Hepatocyte (in vitro differentiated cells): Measurements from ENCODE around the gene SHANK2. TPM values are rescaled to one million over a fixed set of nuclear protein-coding genes. Genes with fewer than 3 reads are reported as not detected.

Experiments used
- DNase-seq: peaks from one replicate; pipeline ENCODE4 v3.0.0-alpha.2; 2016; ENCODE audit warnings: low spot score
- H2AFZ ChIP-seq: fragments of 200-600 bp; sonication (generic); 2 replicates; pipeline ENCODE4 v1.6.0; 2016; ENCODE audit warnings: antibody characterized with exemption, mild to moderate bottlenecking
- H3K27ac ChIP-seq: fragments of 200-600 bp; sonication (generic); 2 replicates; pipeline ENCODE4 v1.5.1; 2016; ENCODE audit warnings: mild to moderate bottlenecking
- H3K27me3 ChIP-seq: fragments of 200-600 bp; sonication (generic); 2 replicates; pipeline ENCODE4 v1.6.1; 2016
- H3K36me3 ChIP-seq: fragments of 200-600 bp; sonication (generic); replicated peaks from 2 replicates; pipeline ENCODE4 v1.5.1; 2016; ENCODE audit warnings: low read depth; ENCODE audit not compliant: insufficient read depth
- H3K4me1 ChIP-seq: fragments of 200-600 bp; sonication (generic); 2 replicates; pipeline ENCODE4 v1.5.1; 2016; ENCODE audit warnings: mild to moderate bottlenecking, moderate library complexity; ENCODE audit not compliant: insufficient read depth
- H3K4me2 ChIP-seq: fragments of 200-600 bp; sonication (generic); 2 replicates; pipeline ENCODE4 v1.6.0; 2016
- H3K4me3 ChIP-seq: fragments of 200-600 bp; sonication (generic); 2 replicates; pipeline ENCODE4 v1.5.1; 2016; ENCODE audit warnings: mild to moderate bottlenecking
- H3K79me2 ChIP-seq: fragments of 200-600 bp; sonication (generic); 2 replicates; pipeline ENCODE4 v1.6.0; 2017; ENCODE audit warnings: mild to moderate bottlenecking
- H3K9me2 ChIP-seq: fragments of 200-600 bp; sonication (generic); replicated peaks from 2 replicates; pipeline ENCODE4 v1.6.0; 2017; ENCODE audit warnings: mild to moderate bottlenecking; ENCODE audit not compliant: insufficient read depth
- H3K9me3 ChIP-seq: fragments of 200-600 bp; sonication (generic); 2 replicates; pipeline ENCODE4 v1.5.1; 2016; ENCODE audit warnings: low read depth, mild to moderate bottlenecking
- H4K20me1 ChIP-seq: fragments of 200-600 bp; sonication (generic); 2 replicates; pipeline ENCODE4 v1.6.0; 2016; ENCODE audit warnings: mild to moderate bottlenecking; ENCODE audit not compliant: insufficient read depth, poor library complexity, severe bottlenecking
- CTCF ChIP-seq: fragments of 200-600 bp; sonication (generic); IDR thresholded peaks from 2 replicates; pipeline ENCODE4 v1.5.1; 2016; ENCODE audit warnings: antibody characterized with exemption, mild to moderate bottlenecking; ENCODE audit not compliant: poor library complexity
- EZH2 ChIP-seq: fragments of 200-600 bp; sonication (generic); IDR thresholded peaks from 2 replicates; pipeline ENCODE4 v1.6.1; 2016; ENCODE audit warnings: antibody characterized with exemption, mild to moderate bottlenecking, borderline replicate concordance
- EZH2phosphoT487 ChIP-seq: fragments of 200-600 bp; sonication (generic); IDR thresholded peaks from one replicate; pipeline ENCODE4 v1.6.1; 2018; ENCODE audit warnings: antibody characterized with exemption, mild to moderate bottlenecking, low read depth, moderate library complexity; ENCODE audit not compliant: unreplicated experiment, severe bottlenecking
- WGBS: methylation state at CpG from one replicate; pipeline ENCODE4 v1.1.6; 2016; ENCODE audit warnings: low lambda C conversion rate; ENCODE audit errors: missing lambda C conversion rate; 5-methylcytosine and 5-hydroxymethylcytosine counted together
- polyA plus RNA-seq: library from polyadenylated mRNA; unstranded; fragments of >200 nt; fragmentation: Nextera tagmentation; extraction: Ambion mirVana; gene quantifications from 2 replicates; pipeline ENCODE4 v1.2.1, GENCODE V29; 2016
- total RNA-seq: library from RNA; depleted of rRNA; stranded (reverse); fragments of >200 nt; gene quantifications from 2 replicates; pipeline ENCODE4 v1.2.3, GENCODE V29; 2014

The SHANK2 gene
- total and polyA plus RNA-seq, 2 experiments from 2014 or later: 17.3 to 20.7 TPM

GRCh38 chr11:71281831-71282230 lies 29.5 kb upstream of the SHANK2 start:
- H3K4me2 ChIP-seq: no peak overlapping the region
- no peak overlapping the region for H3K27ac ChIP-seq
- no peak overlapping the region for H2AFZ ChIP-seq
- no peaks in the 10 kb centered on the region for H3K79me2 ChIP-seq
- no peaks in the 10 kb centered on the region for H3K9me2 ChIP-seq
- no peak overlapping the region for H3K4me3 ChIP-seq
- no peak for DNase-seq
- H4K20me1 ChIP-seq: no peaks in the 10 kb centered on the region
- no peaks in the 10 kb centered on the region for H3K36me3 ChIP-seq
- H3K27me3 ChIP-seq: no peaks in the 10 kb centered on the region
- TF ChIP-seq EZH2phosphoT487 (no peak), EZH2 (no peak), CTCF (no peak)
- no peaks in the 10 kb centered on the region for H3K9me3 ChIP-seq
- WGBS: 91% methylated on average over 7 of the region's 7 CpGs
- peaks cover 8% of the 10 kb centered on the region for H3K4me1 ChIP-seq

GRCh38 chr11:71281204-71281603 lies 28.8 kb upstream of the SHANK2 start:
- Histone ChIP-seq H4K20me1 (no peaks in the 10 kb centered on the region), H3K9me3 (no peaks in the 10 kb centered on the region), H3K36me3 (no peaks in the 10 kb centered on the region), H3K27me3 (no peaks in the 10 kb centered on the region), H3K4me3 (no peak overlapping the region), H3K4me1 (peaks cover 8% of the 10 kb centered on the region), H3K27ac (no peak overlapping the region), H2AFZ (no peak overlapping the region), H3K79me2 (no peaks in the 10 kb centered on the region), H3K4me2 (no peak overlapping the region), H3K9me2 (no peaks in the 10 kb centered on the region)
- TF ChIP-seq EZH2 (no peak), EZH2phosphoT487 (no peak), CTCF (no peak)
- WGBS: 100% methylated on average over 3 of the region's 3 CpGs
- DNase-seq: no peak

GRCh38 chr11:71279916-71280645 lies 27.7 kb upstream of the SHANK2 start:
- WGBS: 74% methylated on average over 14 of the region's 14 CpGs
- H3K27me3 ChIP-seq: no peaks in the 10 kb centered on the region
- no peaks in the 10 kb centered on the region for H3K9me2 ChIP-seq
- no peak overlapping the region for H3K4me2 ChIP-seq
- no peaks in the 10 kb centered on the region for H3K9me3 ChIP-seq
- H3K4me3 ChIP-seq: no peak overlapping the region
- H3K79me2 ChIP-seq: no peaks in the 10 kb centered on the region
- no peaks in the 10 kb centered on the region for H3K36me3 ChIP-seq
- no peak for DNase-seq
- no peaks in the 10 kb centered on the region for H4K20me1 ChIP-seq
- no peak overlapping the region for H3K27ac ChIP-seq
- TF ChIP-seq EZH2phosphoT487 (no peak), CTCF (no peak)
- peaks cover 8% of the 10 kb centered on the region for H3K4me1 ChIP-seq
- H2AFZ ChIP-seq: no peak overlapping the region
